ENCODE data around the gene PRRC2B.

- TF ChIP-seq CTCF (IDR thresholded peaks at IDR 0.05), result no peak
- no peak for TF ChIP-seq TCF7L2 (IDR thresholded peaks at IDR 0.05; ENCODE audit: low read depth, low read length)
- TF ChIP-seq POLR2AphosphoS5 (IDR thresholded peaks at IDR 0.05; ENCODE audit: low read depth, low read length), result no peak
- TF ChIP-seq REST (IDR thresholded peaks at IDR 0.05; ENCODE audit: insufficient read depth in 1 of 2, low read depth in 2 of 2, low read length in 1 of 2), result no peak
- TF ChIP-seq SIN3A (IDR thresholded peaks at IDR 0.05; ENCODE audit: borderline replicate concordance, insufficient read depth, low read depth, low read length), result no peak
Measured at GRCh38 chr9:131385296-131385695, 8.6 kb upstream of the PRRC2B start.

Data from Panc1 (cell line).